Ramos (cell line): ENCODE measurements around the gene LAMTOR1.

Experiments used
- in situ Hi-C: fragments of 300-500 bp; cut with MboI; formaldehyde crosslinking; loops from one replicate; pipeline ENCODE4 v1.14.3; 2022; ENCODE audit warnings: low sequenced_read_pairs; ENCODE audit not compliant: unreplicated experiment

LAMTOR1 gene

GRCh38 chr11:72083414-72083813 lies 19.7 kb downstream of the LAMTOR1 start:
- in situ Hi-C loops, result no loop called here

- in situ Hi-C loops, result no loop called here
Observed at GRCh38 chr11:72081821-72082453, 21.2 kb downstream of the LAMTOR1 start.

GRCh38 chr11:72081184-72081644 lies 21.9 kb downstream of the LAMTOR1 start:
- in situ Hi-C loops, result no loop called here

GRCh38 chr11:72080326-72081183 lies 22.5 kb downstream of the LAMTOR1 start, which contains the start of the genes LRRC51 and NUMA1:
Gene LRRC51 (plus strand): TSS chr11:72080850. CDS start chr11:72089084, 8,234 bp downstream.
Gene NUMA1 (minus strand): TSS chr11:72080542. CDS start chr11:72035943, 44,599 bp downstream.
- in situ Hi-C loops, result no loop called here

GRCh38 chr11:72079819-72080325 lies 23.2 kb downstream of the LAMTOR1 start:
- in situ Hi-C loops, result no loop called here

- in situ Hi-C loops, result no loop called here
Observed at GRCh38 chr11:72078477-72078876, 24.6 kb downstream of the LAMTOR1 start.

- in situ Hi-C loops, result no loop called here
Observed at GRCh38 chr11:72075756-72076155, 27.3 kb downstream of the LAMTOR1 start.

GRCh38 chr11:72075109-72075508 lies 28.0 kb downstream of the LAMTOR1 start:
- in situ Hi-C loops, result no loop called here

- in situ Hi-C loops, result no loop called here
Observed at GRCh38 chr11:72072348-72072747, 30.7 kb downstream of the LAMTOR1 start.

- in situ Hi-C loops, result no loop called here
Observed at GRCh38 chr11:72070491-72070890, 32.6 kb downstream of the LAMTOR1 start.

- in situ Hi-C loops, result no loop called here
Observed at GRCh38 chr11:72069787-72070251, 33.3 kb downstream of the LAMTOR1 start.

- in situ Hi-C loops, result no loop called here
Observed at GRCh38 chr11:72069200-72069599, 33.9 kb downstream of the LAMTOR1 start.

GRCh38 chr11:72067676-72068075 lies 35.4 kb downstream of the LAMTOR1 start:
- in situ Hi-C loops, result no loop called here

GRCh38 chr11:72067266-72067665 lies 35.8 kb downstream of the LAMTOR1 start:
- in situ Hi-C loops, result no loop called here

- in situ Hi-C loops, result no loop called here
Observed at GRCh38 chr11:72066855-72067254, 36.2 kb downstream of the LAMTOR1 start.

- in situ Hi-C loops, result no loop called here
Observed at GRCh38 chr11:72061739-72062396, 41.2 kb downstream of the LAMTOR1 start.

GRCh38 chr11:72058416-72059034 lies 44.6 kb downstream of the LAMTOR1 start:
- in situ Hi-C loops, result no loop called here

- in situ Hi-C loops, result no loop called here
Observed at GRCh38 chr11:72048766-72049460, 54.2 kb downstream of the LAMTOR1 start.
